ENCODE measurements around the gene MMS19. TPM values are rescaled to one million over a fixed set of nuclear protein-coding genes. Genes with fewer than 3 reads are reported as not detected.
A peak's percentile ranks its signal among the peaks of the same experiment; 100 is the strongest.

Gene MMS19
- total RNA-seq, 1 donor from 2014 or later, result 70.7 TPM

GRCh38 chr10:97517096-97517750 lies 19.0 kb upstream of the MMS19 start:
- Histone ChIP-seq H3K9me3 (no peaks in the 10 kb centered on the region), H3K27ac (peak overlapping the region; percentile 60), H3K36me3 (no peaks in the 10 kb centered on the region), H3K4me3 (no peak overlapping the region), H3K27me3 (no peaks in the 10 kb centered on the region), H3K4me1 (peaks cover 52% of the 10 kb centered on the region)
- intact Hi-C loops (cut with DNase I), result no loop called here
- ATAC-seq (no peak), DNase-seq (no peak)
- TF ChIP-seq CTCF (IDR thresholded peaks at IDR 0.05), result no peak

GRCh38 chr10:97515271-97515978 lies 17.2 kb upstream of the MMS19 start:
- ATAC-seq (no peak), DNase-seq (no peak)
- H3K36me3 ChIP-seq, result no peaks in the 10 kb centered on the region
- peaks cover 39% of the 10 kb centered on the region for H3K4me1 ChIP-seq
- no peaks in the 10 kb centered on the region for H3K27me3 ChIP-seq
- no peak for TF ChIP-seq CTCF (IDR thresholded peaks at IDR 0.05)
- H3K27ac ChIP-seq, result no peak overlapping the region
- no peaks in the 10 kb centered on the region for H3K9me3 ChIP-seq
- intact Hi-C loops (cut with DNase I), result no loop called here
- H3K4me3 ChIP-seq, result no peak overlapping the region

- H3K27ac ChIP-seq, result no peak overlapping the region
- H3K4me1 ChIP-seq, result peaks cover 33% of the 10 kb centered on the region
- no peaks in the 10 kb centered on the region for H3K9me3 ChIP-seq
- DNase-seq (no peak), ATAC-seq (no peak)
- no peak overlapping the region for H3K4me3 ChIP-seq
- intact Hi-C loops (cut with DNase I), result no loop called here
- H3K27me3 ChIP-seq, result no peaks in the 10 kb centered on the region
- H3K36me3 ChIP-seq, result no peaks in the 10 kb centered on the region
- TF ChIP-seq CTCF (IDR thresholded peaks at IDR 0.05), result no peak
Observed at GRCh38 chr10:97514344-97514743, 16.1 kb upstream of the MMS19 start.

GRCh38 chr10:97512993-97513392 lies 14.8 kb upstream of the MMS19 start:
- intact Hi-C loops (cut with DNase I), result no loop called here
- Histone ChIP-seq H3K4me3 (no peak overlapping the region), H3K4me1 (peaks cover 21% of the 10 kb centered on the region), H3K9me3 (no peaks in the 10 kb centered on the region), H3K36me3 (no peaks in the 10 kb centered on the region), H3K27ac (no peak overlapping the region), H3K27me3 (no peaks in the 10 kb centered on the region)
- DNase-seq (no peak), ATAC-seq (no peak)
- no peak for TF ChIP-seq CTCF (IDR thresholded peaks at IDR 0.05)

- no peaks in the 10 kb centered on the region for H3K9me3 ChIP-seq
- no peak overlapping the region for H3K4me3 ChIP-seq
- DNase-seq (no peak), ATAC-seq (no peak)
- H3K4me1 ChIP-seq, result peaks cover 10% of the 10 kb centered on the region
- H3K27me3 ChIP-seq, result no peaks in the 10 kb centered on the region
- no peak for TF ChIP-seq CTCF (IDR thresholded peaks at IDR 0.05)
- H3K36me3 ChIP-seq, result no peaks in the 10 kb centered on the region
- intact Hi-C loops (cut with DNase I), result no loop called here
- H3K27ac ChIP-seq, result no peak overlapping the region
Observed at GRCh38 chr10:97511711-97512440, 13.7 kb upstream of the MMS19 start.

Data from upper lobe of right lung (tissue), 1 donor.